ENCODE measurements around the gene KIF25.
A peak's percentile ranks its signal among the peaks of the same experiment; 100 is the strongest.

KIF25 gene

DNA sequence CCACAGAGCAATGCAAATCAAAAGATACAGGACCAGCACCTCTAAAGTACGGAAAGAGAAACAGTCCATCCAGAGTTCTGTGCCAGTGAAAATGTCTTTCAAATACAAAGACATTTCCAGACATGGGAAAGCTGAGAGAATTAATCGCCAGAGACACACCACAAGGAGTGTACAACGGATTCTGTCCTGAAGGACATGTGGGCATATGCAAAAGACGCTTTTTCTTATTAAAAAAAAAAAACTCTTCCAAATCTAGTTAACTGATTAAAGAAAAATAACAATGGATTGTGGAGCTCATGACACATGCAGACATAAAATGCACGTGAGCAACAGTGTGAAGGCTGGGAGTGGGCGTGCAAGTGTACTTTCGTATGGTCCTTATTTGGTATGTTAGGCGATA, 22.8 kb downstream of the KIF25 start:
- DNase-seq, result no peak

DNA sequence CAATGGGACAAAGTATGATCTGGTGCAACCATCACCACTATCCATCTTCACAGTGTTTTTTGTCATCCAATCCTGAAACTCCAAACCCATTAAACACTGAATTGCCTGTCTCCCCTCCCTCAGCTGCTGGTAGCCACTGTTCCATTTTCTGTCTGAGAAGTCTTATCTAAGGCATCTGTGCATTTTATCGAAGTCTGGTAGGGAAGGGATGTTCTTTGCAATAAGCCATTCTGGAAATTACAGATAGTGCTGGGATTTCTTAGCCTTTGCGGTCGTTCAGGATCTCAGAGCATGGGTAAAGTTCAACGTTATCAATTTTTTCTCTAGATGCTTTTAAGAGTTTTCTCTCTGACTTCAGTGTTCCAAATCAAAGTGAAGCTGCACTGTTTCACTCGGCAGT, 24.1 kb downstream of the KIF25 start:
- no peak for DNase-seq

DNA sequence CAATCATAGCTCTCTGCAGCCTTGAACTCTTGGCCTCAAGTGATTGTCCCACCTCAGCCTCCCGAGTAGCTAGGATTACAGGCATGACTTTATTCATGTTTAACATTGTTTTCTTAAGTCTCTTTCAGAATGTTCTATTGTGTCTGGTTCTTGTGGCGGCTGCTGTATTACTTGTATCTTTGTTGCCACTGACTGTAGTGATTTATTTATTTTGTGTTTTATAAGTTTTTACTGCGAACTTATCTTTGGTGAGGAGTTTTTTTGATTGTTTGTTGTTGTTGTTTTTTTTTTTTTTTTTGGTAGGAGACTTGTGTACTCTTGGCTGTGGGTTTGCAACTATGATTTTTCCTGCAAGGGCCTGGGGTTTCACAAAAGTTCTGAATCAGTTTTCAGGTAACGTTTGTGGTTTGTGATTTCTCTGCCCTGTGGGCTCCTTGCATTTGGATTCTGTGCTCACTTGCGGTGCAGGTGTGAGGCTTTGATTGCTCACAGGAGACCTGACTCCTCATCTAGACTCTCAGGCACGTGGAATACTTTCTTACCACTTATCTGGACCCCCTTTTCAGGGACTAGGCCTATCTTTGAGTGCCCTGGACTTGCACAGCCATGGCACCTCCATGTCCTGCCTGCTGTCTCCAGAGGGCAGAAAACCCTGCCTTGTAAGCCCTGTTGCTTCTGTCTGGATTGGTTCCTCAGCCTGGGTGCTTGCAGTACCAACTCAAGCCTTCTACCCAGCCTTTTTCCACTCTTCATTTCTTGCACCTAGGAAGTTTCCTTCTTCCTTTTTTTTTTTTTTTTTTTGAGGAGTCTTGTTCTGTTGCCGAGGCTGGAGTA, 25.2 kb downstream of the KIF25 start:
- no peak for DNase-seq

DNA sequence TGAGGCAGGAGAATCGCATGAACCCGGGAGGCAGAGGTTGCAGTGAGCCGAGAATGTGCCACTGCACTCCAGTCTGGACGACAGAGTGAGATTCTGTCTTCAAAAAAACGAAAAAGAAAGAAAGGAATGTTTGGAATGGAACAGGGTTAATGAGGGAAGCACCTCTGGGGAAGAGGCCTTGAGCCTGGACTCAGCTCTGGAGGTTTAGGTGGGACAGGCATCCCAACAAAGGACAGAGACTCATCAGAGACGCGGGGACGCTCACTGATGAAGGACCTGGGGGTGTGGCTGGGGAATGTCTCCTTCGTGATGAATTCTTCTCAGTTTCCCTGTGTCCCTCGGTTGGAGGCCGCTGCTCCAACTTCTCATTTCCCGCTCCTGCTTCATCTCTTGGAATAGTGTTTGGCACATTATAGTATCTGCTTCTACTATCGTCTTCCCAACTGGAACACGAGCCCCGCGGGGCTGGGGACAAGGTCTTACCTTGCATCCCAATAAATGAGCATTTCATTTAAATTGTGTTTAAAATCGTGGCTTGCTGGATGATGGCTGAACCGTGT, 27.6 kb downstream of the KIF25 start:
- DNase-seq, result no peak

DNA sequence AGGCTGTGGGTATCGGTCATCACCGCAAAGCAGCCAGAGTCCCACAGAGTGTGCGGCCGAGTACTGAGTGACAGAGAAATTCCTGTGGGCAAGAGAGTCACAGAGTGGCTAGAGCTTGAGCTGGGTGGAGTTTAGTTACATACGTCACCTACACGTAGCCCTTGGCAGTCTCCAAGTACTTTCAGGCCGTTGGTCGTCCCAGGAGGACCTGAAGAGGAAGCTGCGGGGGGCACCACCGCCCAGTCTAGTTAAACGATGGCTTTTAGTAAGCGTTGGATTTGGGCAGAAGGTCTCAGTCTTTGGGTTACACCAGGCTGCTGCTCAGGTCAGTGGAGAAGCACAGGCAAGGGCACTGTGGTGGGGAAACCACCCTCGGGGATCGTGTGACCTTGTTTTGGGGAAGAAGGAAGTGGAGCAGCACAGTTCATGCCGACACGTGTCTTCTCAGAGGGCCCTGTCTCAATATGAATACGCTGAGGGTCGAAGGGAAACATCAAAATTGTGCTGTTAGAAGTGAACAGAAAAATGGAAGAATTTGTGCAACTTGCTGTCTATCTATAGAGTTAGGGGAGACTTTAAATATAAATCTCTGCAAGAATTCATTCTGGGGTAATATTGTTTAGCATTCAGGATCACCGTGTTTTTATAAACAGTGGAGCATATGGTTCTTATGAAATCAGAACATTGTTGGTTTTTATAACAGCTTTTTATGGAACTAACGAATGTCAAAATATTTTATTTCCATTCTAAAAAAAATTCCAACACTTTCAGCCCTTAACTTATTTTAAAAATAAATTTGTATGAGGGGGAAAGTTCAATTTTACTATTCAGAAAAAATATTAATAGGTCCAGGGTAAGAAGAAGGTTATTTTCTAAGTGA, 28.6 kb downstream of the KIF25 start:
- DNase-seq, result no peak

DNA sequence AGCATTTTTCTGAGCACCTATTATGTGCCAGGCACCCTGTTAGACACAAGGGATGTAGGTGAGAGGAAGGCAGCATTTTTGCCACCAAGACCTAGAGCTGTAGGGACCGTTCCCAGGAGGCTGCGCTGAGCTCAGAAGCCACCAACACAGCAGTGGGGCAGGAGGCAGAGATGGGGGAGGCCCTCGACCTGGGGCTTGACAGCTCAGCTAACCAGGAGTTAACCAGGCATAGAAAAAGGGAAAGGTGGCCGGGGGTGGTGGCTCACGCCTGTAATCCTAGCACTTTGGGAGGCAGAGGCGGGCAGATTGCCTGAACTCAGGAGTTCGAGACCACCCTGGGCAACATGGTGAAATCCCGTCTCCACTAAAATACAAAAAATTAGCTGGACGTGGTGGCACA, 29.5 kb downstream of the KIF25 start:
- DNase-seq, result no peak

DNA sequence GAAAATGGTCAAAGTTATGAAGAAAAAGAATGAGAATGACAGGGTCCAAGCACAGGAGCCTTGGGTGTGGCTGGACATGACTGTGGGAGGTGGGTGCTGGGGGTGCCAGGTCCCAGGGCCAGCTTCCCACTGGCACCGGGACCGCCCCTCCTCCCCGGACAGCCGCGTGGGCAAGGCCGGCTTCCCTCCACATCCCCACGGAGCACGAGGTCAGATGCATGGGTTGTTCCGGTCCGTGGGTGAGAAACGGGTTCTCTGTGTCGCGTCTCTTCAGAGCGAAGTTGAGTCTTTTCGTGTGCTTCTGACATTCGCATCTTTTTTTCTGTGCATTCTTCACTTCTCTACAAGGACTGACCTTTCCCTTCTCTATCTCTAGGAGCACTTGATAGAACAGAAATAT, 30.1 kb downstream of the KIF25 start:
- DNase-seq, result no peak

DNA sequence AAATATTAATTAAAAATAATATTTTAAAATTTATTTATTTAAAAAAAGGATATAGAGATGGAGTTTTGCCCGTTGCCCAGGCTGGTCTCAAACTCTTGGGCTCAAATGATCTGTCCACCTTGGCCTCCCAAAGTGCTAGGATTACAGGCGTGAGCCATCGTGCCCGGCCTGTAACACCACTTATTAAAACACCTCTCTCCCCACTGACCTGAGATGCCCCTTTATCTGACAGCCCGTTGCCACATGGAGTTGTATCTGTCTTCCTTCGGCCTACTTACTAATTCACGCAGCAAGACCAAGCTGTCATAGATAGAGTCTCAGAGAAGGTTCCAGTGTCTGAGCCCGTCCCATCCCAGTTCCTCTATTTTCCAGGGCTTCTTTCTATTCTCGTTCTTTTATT, 30.7 kb downstream of the KIF25 start:
- DNase-seq, result no peak

DNA sequence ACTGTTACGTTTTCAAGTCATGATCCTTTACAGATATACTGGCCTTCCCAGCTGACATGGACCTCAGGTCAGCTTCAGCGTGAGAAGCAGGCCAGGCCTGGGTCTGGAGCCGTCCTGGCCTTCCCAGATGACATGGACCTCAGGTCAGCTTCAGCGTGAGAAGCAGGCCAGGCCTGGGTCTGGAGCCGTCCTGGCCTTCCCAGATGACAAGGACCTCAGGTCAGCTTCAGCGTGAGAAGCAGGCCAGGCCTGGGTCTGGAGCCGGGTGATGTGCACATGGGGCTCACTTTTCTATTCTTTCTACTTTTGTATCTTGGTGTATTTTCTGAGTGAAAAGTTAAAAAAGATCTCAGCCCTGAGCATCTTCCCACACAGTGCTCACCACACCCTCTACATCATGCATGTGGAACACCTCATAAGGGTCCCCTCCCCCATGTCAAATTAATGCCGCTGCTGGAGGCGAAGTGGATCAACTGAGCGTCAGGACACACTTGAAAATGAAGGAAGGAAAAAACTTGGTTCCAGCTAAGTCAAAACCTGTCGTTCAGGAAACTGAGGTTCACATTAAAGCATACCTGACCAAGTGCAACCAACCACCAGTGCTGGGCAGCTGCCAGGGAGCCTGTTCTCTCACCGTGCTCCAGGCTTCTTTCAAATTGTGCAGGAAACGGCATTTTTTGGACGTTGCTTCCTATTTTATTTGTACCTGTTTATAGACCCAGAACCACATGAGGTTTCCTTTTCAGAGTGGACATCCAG, 32.2 kb downstream of the KIF25 start:
- no peak for DNase-seq

DNA sequence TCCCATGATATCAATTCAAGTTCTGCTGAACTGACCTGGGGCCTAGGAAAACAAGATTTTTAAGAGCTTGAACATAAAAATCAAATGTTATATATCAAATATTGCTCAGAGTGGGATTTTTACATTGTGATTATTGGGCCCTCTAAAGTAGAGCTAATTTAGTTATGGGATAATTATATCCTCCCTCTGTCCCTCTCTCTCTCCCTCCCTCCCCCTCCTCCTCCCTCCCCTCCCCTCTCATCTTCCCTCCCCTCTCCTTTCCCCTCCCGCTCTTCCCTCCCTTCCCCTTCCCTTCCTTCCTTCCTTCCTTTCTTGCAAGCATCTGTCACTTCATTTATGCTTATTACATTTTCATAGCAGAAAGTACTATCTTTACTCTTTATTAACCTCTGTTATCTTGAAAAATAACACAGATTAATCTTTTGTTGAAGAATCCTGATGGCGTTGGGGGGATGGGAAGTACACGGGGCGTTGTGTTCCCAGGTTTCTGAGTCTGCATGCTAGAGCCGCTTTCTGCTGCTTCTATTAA, 32.8 kb downstream of the KIF25 start:
- DNase-seq, result no peak

DNA sequence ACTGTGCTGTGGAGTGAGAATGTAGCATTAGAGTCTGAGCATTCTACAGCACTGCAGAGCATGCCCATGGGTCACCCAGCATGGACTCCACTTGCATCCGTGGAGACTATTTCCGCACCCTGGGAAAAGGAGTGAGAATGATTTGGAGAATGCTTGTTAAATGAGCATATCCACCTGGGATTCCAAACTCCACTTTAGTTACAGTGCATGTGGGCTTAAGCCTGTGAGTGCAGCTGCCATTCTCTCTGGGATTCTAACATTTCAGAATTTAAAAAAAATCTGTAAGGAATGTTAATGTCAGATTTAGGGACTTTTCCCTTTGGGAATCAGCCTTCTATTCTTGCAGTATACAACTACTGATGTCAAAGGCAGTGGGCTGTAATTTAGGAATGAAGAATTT, 33.4 kb downstream of the KIF25 start:
- no peak for DNase-seq

DNA sequence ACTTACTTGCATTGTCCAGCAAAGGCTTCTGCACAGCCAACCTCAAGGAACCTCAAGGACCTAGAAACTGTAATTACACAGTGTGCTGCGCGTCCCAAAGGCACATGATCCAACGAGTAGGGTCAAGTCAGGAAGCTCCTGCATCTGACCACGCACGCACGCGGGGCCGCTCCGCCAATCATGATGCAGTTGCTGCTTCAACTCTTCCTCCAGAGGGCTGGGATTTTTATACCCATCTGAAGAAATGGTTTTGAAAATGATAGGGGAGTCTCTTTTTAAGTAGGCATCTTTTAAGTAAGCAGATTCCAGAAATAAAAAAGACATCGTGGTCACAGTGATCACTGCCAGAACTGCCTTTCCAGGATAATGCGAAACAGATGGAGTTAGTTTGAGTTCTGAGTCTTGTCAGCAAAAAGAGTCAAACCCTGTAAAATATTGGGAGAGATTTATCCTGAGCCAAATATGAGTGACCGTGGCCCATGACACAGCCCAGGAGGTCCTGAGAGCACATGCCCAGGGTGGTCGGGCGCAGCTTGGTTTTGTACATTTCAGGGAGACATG, 34.0 kb downstream of the KIF25 start:
- DNase-seq, result no peak

DNA sequence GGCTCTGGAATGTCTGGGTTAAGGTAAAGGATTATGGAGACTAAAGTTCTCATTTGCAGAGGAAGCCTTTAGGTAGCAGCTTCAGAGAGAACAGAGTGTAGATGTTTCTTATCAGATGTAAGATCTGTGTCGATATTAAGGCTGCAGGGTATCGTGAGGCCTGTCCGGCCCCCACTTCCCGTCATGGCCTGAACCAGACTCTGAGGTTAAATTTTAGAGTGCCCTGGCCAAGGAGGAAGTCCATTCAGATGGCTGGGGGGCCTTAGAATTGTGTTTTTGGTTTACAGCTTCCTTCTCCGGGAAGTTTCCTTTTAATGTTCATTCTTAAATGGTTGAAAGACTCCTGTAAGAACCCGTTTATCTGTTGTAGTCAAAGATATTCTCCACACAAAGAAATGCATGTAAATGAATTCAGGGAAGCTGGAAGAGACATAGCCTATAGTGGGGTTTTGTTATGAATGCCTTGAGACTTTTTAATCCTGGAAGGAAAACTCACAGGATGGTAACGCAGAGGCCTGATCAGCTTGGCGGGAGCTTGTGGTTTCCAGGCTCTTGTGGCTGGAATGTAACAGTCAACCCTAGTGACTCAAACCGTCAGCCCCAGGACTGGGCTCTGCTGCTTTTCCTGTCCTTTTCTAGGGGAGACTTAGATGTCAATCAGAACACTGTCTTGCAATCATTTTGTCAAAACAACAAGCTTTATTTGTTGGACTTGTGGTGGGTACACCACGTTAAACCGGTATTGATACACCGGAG, 34.7 kb downstream of the KIF25 start:
- DNase-seq, result no peak

DNA sequence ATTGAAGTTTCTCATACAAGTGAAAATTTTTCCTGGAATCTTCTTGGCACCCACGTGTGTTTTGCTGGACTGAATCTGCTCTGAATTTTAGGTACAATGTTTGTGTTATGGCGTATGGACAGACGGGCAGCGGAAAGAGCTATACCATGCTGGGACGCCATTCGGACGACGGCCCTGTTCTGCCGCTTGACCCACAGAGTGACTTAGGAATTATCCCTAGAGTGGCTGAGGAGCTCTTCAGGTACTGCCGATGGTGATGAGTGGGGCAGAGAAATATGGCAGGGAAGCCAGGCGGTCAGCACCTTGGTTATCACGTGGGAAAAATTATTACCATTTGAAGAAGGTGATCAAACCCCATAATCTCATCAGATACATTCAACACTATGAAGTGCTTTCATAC, 36.3 kb downstream of the KIF25 start:
- no peak for DNase-seq

DNA sequence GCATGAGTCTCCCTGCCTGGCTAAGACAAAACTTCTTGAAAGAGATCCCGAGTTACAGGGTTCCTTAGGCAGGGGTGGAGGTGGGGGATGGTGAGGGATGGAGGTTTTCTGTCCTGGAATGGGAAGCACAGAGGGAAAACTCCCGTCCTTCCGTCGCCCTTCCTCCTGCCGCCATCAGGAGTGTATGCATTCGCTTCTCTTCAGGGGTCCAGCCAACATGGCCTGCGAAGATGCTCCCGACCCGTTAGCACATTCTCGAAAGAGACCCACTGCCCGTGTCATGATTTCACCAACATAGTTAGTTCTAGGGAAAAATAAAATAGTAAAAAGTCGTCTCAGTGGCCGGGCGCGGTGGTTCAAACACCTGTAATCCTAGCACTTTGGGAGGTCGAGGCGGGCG, 37.1 kb downstream of the KIF25 start:
- no peak for DNase-seq

DNA sequence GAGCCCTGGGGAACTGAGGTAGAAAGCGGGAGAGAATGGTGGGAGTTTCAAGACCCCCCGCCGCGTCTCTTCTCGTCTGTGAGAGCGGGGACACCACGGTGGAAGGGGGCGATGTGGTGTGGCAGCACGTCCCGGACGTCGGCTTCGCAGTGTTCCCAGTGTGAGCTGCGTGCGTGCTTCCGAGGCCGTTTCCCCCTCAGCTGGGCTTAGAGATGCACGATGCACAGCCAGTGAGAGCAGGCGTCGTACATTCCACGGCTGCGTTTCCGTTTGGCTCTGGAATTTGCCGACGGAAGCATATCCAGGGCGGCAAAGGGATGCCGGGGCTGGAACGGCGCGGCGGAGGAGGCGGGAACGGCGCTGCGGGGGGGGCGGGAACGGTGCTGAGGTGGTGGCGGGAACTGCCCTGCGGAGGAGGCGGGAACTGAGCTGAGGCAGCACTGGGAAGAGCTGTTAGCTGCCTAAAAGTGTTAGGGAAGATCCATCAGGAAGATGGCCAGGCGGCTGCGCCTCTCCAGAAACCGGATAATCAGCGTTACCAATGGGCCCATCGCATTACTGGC, 37.7 kb downstream of the KIF25 start:
- DNase-seq, result peak; percentile 67

DNA sequence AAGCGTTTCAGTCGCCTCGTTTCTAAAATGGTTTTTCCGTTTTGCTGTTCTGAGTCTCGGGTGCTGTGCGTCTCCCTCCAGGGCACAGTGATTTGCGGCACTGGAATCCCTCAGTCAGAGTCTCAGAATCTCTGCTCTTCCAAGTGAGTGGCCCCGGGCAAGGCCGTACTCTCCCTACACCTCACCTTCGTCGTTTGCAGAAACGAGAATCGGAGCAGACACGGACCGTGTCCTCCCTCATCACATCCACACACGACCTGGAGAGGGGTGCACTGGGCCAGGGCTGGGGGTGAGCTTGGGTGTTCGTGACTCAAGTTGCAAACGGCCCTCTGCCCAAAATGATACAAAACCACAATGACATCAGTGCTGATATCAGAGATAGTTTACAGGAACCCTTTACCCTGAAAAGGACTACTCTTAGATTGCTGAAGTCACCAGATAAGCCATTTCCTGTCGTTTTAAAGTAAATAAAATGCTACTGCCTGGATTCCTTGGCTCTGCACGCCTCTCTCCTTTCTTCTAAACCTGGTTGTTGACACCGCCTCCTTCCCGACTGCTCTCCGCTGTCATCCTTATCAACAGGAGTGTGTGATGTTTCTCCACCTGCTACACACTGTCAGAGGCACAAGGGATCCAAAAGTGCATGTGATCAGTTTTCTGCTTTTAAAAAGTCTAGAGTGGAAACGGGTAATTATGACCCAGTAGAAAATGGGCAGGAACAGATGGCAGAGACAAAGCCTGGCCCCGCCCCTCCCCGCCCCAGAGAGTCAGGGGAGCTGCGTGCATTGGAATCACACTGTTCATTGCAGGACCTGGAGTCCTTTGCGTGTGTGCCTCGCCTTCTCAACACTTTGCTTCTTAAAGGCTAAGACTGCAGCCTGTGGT, 38.4 kb downstream of the KIF25 start:
- peak; percentile 73 for DNase-seq

DNA sequence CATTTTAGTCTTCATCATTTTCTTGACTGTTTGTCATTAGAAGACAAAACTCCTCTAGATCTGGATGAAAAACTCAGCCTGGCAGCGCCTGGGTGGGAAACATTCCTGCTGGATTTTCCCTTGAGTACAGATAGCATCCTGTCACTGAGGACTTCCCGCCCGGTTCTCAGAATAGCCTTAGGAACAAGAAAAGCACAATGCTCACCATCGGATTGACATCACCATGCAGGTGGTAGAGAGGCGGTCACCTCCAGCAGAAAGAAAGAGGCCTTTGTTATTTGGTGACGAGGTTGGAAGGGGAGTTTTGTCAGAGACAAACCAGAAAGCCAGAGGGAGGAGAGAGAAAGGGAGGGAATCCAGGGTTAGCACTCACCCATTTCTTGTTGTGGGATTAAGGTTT, 39.8 kb downstream of the KIF25 start:
- DNase-seq, result no peak

DNA sequence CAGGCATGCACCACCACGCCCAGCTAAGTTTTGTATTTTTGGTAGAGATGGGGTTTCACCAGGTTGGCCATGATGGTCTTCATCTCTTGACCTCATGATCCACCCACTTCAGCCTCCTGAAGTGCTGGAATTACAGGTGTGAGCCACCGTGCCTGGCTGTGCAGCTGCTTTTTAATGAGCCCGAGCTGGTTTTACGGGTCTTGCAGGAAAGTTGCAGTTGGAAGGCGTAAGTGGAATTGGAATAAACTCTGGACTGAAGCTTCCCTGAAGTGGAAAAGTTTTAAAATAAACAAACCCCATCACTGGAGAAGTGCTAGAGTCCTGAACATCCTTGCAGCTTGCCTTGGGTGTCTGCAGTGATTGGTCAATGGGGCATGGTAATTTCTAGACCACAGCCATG, 40.4 kb downstream of the KIF25 start:
- DNase-seq, result no peak

DNA sequence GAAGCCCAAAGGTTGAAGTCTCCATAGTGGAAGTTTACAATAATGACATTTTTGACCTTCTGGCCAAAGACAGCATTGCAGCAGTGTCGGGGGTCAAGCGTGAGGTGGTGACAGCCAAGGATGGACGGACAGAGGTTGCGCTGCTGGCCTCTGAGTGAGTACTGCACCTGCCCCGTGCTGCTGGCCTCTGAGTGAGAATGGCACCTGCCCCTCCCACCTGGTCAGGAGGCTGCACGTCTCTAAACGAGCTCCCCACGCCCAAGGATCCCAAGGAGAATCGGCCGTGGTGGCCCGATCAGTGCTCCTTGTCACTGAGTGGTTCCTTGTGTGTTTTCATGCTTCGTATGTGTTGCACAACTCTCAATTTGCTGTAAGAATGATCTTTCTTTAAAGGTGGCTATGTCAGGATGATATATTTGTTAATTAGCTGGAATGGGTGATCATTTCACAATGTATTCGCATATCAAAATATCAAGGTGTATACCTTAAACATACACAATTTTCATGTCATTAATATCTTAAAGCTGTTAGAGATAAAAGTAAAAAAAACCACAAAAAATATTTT, 41.2 kb downstream of the KIF25 start:
- DNase-seq, result no peak

Measured in NCI-H2029 treated with DMSO at 0.1 percent for 48 hours (cell line).